ENCODE measurements around the gene HOGA1. TPM values are rescaled to one million over a fixed set of nuclear protein-coding genes. Genes with fewer than 3 reads are reported as not detected.

The HOGA1 gene
- total RNA-seq, 1 experiment from 2014 or later, result 0.15 TPM

DNA sequence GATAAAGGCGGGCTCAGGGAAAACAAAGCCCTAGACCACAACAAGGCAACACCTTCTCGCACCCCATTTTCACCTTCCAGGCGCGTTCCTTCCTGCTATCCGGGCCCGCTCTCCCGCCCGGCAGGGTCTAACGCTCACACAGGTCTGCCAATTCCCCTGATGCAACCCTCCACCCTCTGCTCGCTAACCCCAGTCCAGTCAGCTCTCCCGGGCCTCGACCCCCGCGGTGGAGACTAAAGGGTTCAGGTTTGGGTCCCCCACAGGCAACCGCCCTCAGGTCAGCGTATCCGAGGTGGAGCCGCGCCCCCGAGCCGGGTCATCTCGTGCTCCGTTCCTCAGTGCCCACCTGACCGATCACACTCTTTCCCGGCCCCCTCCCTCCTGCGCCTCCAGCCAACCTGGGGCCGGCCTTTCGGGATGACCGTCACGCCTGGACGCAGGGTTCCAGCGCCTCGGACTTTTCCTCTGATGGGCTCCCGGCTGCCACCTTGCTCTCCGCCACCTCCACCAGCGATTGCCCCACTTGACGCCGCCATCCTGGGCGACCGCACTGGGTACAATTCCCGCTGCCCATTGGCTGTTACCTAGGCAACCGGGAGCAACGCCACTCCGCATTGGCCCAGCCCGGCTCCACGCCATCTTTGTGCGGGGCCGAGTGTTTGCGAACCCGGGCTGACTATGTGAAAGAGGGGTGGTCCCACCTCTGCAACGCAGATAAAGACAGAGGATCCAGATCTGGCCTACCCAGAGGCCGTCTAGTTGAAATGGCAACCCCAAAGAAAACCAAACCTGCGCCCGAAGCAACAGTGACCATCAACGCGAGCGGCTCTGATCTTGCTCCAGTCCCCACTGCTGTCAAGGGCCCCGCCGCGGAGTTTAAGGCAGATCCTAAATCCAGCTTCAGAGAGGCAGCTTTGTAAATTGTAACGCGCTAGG lies 49.0 kb downstream of the HOGA1 start, which contains the start of gene MORN4 (continued):
- TF ChIP-seq, protein P1, sequence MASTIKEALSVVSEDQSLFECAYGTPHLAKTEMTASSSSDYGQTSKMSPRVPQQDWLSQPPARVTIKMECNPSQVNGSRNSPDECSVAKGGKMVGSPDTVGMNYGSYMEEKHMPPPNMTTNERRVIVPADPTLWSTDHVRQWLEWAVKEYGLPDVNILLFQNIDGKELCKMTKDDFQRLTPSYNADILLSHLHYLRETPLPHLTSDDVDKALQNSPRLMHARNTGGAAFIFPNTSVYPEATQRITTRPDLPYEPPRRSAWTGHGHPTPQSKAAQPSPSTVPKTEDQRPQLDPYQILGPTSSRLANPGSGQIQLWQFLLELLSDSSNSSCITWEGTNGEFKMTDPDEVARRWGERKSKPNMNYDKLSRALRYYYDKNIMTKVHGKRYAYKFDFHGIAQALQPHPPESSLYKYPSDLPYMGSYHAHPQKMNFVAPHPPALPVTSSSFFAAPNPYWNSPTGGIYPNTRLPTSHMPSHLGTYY (CRISPR knock-in tag; IDR thresholded peaks at IDR 0.05), result no peak
- TF ChIP-seq HMGA2 (CRISPR knock-in tag; IDR thresholded peaks at IDR 0.05) (no peak), CREB1 (CRISPR knock-in tag; IDR thresholded peaks at IDR 0.05) (no peak), ZNF396 (CRISPR knock-in tag; IDR thresholded peaks at IDR 0.05; ENCODE audit: borderline replicate concordance) (no peak), FOXP1 (CRISPR knock-in tag; IDR thresholded peaks at IDR 0.05; ENCODE audit: borderline replicate concordance) (no peak), MYBL2 (CRISPR knock-in tag; IDR thresholded peaks at IDR 0.05) (no peak), NFATC4 (CRISPR knock-in tag; IDR thresholded peaks at IDR 0.05) (no peak), FOXK1 (CRISPR knock-in tag; IDR thresholded peaks at IDR 0.05) (peak; percentile 68; the same call in 1 of the 2 replicates), ZNF232 (CRISPR knock-in tag; IDR thresholded peaks at IDR 0.05) (no peak), IRF2 (CRISPR knock-in tag; IDR thresholded peaks at IDR 0.05; ENCODE audit: borderline replicate concordance, low read depth) (no peak), ESRRA (CRISPR knock-in tag; IDR thresholded peaks at IDR 0.05; ENCODE audit: borderline replicate concordance) (no peak), NFYB (CRISPR knock-in tag; conservative IDR thresholded peaks at IDR 0.05; ENCODE audit: low read depth) (peak; percentile 96), RORB (CRISPR knock-in tag; IDR thresholded peaks at IDR 0.05) (no peak), FOXJ3 (CRISPR knock-in tag; IDR thresholded peaks at IDR 0.05; ENCODE audit: borderline replicate concordance) (no peak), TCF7 (CRISPR knock-in tag; IDR thresholded peaks at IDR 0.05; ENCODE audit: low read depth) (no peak), ETV6 (CRISPR knock-in tag; IDR thresholded peaks at IDR 0.05) (no peak; the same call in 1 of the 2 replicates), ZNF416 (CRISPR knock-in tag; IDR thresholded peaks at IDR 0.05) (no peak), TEAD1 (CRISPR knock-in tag; IDR thresholded peaks at IDR 0.05) (no peak), ATF1 (CRISPR knock-in tag; IDR thresholded peaks at IDR 0.05) (no peak)
- TF ChIP-seq, protein P2, sequence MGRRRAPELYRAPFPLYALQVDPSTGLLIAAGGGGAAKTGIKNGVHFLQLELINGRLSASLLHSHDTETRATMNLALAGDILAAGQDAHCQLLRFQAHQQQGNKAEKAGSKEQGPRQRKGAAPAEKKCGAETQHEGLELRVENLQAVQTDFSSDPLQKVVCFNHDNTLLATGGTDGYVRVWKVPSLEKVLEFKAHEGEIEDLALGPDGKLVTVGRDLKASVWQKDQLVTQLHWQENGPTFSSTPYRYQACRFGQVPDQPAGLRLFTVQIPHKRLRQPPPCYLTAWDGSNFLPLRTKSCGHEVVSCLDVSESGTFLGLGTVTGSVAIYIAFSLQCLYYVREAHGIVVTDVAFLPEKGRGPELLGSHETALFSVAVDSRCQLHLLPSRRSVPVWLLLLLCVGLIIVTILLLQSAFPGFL (CRISPR knock-in tag; IDR thresholded peaks at IDR 0.05; ENCODE audit: borderline replicate concordance), result no peak
- TF ChIP-seq, protein P3, sequence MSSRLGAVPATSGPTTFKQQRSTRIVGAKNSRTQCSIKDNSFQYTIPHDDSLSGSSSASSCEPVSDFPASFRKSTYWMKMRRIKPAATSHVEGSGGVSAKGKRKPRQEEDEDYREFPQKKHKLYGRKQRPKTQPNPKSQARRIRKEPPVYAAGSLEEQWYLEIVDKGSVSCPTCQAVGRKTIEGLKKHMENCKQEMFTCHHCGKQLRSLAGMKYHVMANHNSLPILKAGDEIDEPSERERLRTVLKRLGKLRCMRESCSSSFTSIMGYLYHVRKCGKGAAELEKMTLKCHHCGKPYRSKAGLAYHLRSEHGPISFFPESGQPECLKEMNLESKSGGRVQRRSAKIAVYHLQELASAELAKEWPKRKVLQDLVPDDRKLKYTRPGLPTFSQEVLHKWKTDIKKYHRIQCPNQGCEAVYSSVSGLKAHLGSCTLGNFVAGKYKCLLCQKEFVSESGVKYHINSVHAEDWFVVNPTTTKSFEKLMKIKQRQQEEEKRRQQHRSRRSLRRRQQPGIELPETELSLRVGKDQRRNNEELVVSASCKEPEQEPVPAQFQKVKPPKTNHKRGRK (CRISPR knock-in tag; IDR thresholded peaks at IDR 0.05; ENCODE audit: borderline replicate concordance), result no peak
- TF ChIP-seq, protein P4, sequence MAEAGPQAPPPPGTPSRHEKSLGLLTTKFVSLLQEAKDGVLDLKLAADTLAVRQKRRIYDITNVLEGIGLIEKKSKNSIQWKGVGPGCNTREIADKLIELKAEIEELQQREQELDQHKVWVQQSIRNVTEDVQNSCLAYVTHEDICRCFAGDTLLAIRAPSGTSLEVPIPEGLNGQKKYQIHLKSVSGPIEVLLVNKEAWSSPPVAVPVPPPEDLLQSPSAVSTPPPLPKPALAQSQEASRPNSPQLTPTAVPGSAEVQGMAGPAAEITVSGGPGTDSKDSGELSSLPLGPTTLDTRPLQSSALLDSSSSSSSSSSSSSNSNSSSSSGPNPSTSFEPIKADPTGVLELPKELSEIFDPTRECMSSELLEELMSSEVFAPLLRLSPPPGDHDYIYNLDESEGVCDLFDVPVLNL (CRISPR knock-in tag; IDR thresholded peaks at IDR 0.05; ENCODE audit: borderline replicate concordance, low read depth), result no peak
- TF ChIP-seq, protein P5, sequence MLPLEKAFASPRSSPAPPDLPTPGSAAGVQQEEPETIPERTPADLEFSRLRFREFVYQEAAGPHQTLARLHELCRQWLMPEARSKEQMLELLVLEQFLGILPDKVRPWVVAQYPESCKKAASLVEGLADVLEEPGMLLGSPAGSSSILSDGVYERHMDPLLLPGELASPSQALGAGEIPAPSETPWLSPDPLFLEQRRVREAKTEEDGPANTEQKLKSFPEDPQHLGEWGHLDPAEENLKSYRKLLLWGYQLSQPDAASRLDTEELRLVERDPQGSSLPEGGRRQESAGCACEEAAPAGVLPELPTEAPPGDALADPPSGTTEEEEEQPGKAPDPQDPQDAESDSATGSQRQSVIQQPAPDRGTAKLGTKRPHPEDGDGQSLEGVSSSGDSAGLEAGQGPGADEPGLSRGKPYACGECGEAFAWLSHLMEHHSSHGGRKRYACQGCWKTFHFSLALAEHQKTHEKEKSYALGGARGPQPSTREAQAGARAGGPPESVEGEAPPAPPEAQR (CRISPR knock-in tag; IDR thresholded peaks at IDR 0.05), result no peak
- TF ChIP-seq, protein P6, sequence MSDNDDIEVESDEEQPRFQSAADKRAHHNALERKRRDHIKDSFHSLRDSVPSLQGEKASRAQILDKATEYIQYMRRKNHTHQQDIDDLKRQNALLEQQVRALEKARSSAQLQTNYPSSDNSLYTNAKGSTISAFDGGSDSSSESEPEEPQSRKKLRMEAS (CRISPR knock-in tag; IDR thresholded peaks at IDR 0.05), result peak; percentile 68; the same call in 1 of the 2 replicates
- TF ChIP-seq, protein P7, sequence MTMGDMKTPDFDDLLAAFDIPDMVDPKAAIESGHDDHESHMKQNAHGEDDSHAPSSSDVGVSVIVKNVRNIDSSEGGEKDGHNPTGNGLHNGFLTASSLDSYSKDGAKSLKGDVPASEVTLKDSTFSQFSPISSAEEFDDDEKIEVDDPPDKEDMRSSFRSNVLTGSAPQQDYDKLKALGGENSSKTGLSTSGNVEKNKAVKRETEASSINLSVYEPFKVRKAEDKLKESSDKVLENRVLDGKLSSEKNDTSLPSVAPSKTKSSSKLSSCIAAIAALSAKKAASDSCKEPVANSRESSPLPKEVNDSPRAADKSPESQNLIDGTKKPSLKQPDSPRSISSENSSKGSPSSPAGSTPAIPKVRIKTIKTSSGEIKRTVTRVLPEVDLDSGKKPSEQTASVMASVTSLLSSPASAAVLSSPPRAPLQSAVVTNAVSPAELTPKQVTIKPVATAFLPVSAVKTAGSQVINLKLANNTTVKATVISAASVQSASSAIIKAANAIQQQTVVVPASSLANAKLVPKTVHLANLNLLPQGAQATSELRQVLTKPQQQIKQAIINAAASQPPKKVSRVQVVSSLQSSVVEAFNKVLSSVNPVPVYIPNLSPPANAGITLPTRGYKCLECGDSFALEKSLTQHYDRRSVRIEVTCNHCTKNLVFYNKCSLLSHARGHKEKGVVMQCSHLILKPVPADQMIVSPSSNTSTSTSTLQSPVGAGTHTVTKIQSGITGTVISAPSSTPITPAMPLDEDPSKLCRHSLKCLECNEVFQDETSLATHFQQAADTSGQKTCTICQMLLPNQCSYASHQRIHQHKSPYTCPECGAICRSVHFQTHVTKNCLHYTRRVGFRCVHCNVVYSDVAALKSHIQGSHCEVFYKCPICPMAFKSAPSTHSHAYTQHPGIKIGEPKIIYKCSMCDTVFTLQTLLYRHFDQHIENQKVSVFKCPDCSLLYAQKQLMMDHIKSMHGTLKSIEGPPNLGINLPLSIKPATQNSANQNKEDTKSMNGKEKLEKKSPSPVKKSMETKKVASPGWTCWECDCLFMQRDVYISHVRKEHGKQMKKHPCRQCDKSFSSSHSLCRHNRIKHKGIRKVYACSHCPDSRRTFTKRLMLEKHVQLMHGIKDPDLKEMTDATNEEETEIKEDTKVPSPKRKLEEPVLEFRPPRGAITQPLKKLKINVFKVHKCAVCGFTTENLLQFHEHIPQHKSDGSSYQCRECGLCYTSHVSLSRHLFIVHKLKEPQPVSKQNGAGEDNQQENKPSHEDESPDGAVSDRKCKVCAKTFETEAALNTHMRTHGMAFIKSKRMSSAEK (CRISPR knock-in tag; IDR thresholded peaks at IDR 0.05; ENCODE audit: borderline replicate concordance), result no peak
